T-helper 2 cell (primary cell): ENCODE results near the gene TBC1D9.

Source experiments
- DNase-seq, 5 experiments: peaks; one replicate each; pipeline versions ENCODE4 v3.0.0 to v3.0.0-alpha.2; 2012 to 2022

The TBC1D9 gene

GRCh38 chr4:140719686-140720085 lies 36.5 kb downstream of the TBC1D9 start:
- DNase-seq: no peak

- DNase-seq: no peak
Observed at GRCh38 chr4:140719022-140719421, 37.2 kb downstream of the TBC1D9 start.

GRCh38 chr4:140718241-140718952 lies 37.8 kb downstream of the TBC1D9 start:
- DNase-seq: no peak

GRCh38 chr4:140717313-140717712 lies 38.9 kb downstream of the TBC1D9 start:
- no peak for DNase-seq

- no peak for DNase-seq
Observed at GRCh38 chr4:140715119-140715518, 41.1 kb downstream of the TBC1D9 start.

- DNase-seq: peak in 1 of 5 experiments; percentile 24
Observed at GRCh38 chr4:140711910-140712309, 44.3 kb downstream of the TBC1D9 start.

- peak in 1 of 5 experiments; percentile 48 for DNase-seq
Observed at GRCh38 chr4:140710908-140711622, 45.1 kb downstream of the TBC1D9 start.

GRCh38 chr4:140707325-140707724 lies 48.9 kb downstream of the TBC1D9 start:
- DNase-seq: no peak

GRCh38 chr4:140706665-140707064 lies 49.5 kb downstream of the TBC1D9 start:
- DNase-seq: no peak

GRCh38 chr4:140706276-140706625 lies 49.9 kb downstream of the TBC1D9 start:
- no peak for DNase-seq

GRCh38 chr4:140705625-140706275 lies 50.4 kb downstream of the TBC1D9 start:
- no peak for DNase-seq

GRCh38 chr4:140704964-140705363 lies 51.2 kb downstream of the TBC1D9 start:
- DNase-seq: no peak

- DNase-seq: no peak
Observed at GRCh38 chr4:140704392-140704960, 51.7 kb downstream of the TBC1D9 start.

GRCh38 chr4:140703463-140703862 lies 52.7 kb downstream of the TBC1D9 start:
- no peak for DNase-seq

GRCh38 chr4:140702096-140702757 lies 54.0 kb downstream of the TBC1D9 start:
- DNase-seq: no peak

GRCh38 chr4:140701071-140701470 lies 55.1 kb downstream of the TBC1D9 start:
- DNase-seq: no peak

GRCh38 chr4:140697709-140698560 lies 58.2 kb downstream of the TBC1D9 start:
- DNase-seq: no peak

GRCh38 chr4:140695483-140695882 lies 60.7 kb downstream of the TBC1D9 start:
- no peak for DNase-seq

- no peak for DNase-seq
Observed at GRCh38 chr4:140693562-140693961, 62.6 kb downstream of the TBC1D9 start.

- DNase-seq: no peak
Observed at GRCh38 chr4:140691369-140691768, 64.8 kb downstream of the TBC1D9 start.

- DNase-seq: no peak
Observed at GRCh38 chr4:140690093-140690492, 66.1 kb downstream of the TBC1D9 start.

GRCh38 chr4:140689623-140690022 lies 66.6 kb downstream of the TBC1D9 start:
- DNase-seq: no peak
